CD4-positive, alpha-beta T cell treated with Interleukin-2 at 100 ng/mL for 4 hours (primary cell): Measurements from ENCODE around the gene MRPL50.

ENCODE experiments used
- DNase-seq: peaks from one replicate; pipeline ENCODE4 v3.0.0-alpha.2; 2020; ENCODE audit warnings: low spot score

Gene MRPL50

DNA sequence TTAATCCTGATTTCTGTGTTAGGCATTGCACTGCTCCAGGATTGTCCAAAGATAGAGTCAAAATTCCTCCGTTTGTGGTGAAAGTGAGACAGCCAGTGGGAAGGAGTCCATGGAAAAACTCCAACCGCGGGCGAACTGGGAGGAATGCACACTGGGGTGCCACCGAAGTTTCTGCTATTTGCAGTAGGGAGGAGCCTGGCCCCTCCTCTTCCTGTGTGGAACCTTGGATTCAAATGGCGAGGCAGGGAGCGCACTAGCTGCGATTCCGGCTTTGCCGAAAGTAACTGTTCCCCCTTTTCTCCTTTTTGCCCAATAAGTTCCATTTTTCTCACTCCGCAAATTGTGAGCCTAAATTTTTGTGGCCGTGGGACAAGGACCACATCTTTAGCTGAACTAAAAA, 22.9 kb downstream of the MRPL50 start:
- no peak for DNase-seq

DNA sequence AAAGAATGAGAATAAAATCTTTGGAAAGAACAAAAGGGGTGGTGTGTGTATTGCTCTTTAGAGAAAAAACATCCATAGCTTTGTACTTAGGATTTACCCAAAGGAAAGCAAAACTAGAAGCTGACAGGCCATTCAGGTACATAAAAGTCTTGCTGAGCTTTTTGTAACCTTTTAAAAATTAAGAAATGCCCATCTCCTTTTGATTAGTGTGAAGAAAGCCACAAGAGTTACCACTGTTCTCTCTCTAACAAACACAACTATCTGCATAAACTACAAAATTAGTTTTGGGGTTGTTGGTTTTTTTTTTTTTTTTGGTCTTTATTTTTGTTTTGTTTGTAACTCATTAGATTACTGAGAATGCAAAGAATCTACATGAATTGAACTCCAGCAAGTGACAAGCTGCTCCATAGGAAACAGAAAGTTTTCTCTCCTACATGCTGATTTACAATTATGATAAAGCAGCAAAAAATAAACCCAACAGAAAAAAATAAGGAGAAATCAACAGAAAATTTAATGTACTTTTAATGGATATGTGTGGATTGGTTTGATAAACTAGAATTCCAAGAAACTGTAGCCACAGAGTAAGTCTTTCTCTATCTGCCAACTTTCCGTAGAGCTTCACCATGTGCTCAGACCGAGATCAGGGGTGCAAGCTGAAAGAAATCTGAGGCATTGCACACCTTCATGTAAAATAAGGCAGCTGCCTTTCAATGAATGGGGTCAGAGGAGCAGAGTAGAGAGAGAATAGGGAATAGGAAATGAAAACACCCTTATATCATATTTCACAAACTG, 25.9 kb downstream of the MRPL50 start:
- DNase-seq: no peak

DNA sequence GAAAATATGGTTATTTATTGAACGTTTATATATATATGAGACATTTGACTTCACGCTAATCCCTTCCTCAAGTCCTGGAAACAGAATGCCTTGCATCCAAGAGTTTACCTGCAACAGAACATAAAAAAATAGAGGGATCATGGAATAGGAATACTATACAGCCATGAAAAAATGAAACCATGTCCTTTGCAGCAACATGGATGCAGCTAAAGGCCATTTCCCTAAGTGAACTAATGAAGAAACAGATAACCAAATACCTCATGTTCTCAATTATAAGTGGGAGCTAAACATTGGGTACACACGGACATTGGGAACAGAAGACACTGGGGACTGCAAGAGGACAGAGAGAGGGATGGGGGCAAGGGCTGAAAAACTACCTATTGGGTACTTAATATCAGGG, 26.6 kb downstream of the MRPL50 start:
- no peak for DNase-seq

DNA sequence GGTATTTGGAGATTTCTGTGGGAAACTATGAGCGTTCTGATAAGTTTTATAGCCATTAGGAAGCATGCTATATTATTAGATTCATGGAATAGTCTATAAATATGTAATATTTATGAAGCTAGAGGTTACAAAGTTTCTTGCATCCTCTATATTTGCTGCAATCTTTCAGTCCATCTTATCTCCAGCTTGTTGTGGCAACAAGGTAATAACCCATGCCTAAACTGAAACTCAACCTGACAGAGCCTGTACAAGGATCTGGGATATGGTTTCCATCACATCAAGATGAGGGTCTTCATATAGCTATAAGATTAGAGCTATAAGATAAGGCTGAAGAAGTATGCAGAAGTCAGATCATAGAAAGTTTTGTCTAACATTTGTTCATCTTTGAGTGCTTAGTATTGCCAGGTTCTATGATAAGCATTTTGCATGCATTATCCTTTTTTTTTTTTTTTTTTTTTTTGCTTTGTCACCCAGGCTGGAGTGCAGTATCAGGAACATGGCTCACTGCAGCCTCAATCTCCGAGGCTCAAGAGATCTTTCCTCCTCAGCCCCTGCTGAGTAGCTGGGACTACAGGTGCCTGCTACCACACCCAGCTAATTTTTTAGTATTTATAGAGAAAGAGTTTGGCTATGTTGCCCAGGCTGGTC, 28.4 kb downstream of the MRPL50 start:
- DNase-seq: no peak

DNA sequence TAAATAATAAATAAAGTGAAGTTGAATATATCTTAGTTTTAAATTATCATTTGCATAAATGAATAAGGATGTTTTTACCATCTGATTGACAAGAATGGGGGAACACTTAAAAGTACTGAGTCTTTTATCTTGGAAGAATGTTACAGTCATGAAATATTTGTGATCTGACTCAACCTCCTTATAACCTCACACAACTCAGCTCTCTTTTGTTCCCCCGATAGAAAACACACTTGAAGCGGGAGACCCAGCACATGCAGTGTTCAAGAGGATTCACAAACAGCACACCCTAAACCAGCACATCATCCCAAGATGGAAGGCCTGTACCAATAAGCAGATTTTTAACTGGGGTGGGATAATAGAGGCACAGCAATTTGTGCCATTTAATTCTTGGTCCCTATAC, 29.1 kb downstream of the MRPL50 start:
- no peak for DNase-seq

- DNase-seq: no peak
These were observed 31.1 kb downstream of the MRPL50 start for GRCh38 chr9:101367323-101367722.

DNA sequence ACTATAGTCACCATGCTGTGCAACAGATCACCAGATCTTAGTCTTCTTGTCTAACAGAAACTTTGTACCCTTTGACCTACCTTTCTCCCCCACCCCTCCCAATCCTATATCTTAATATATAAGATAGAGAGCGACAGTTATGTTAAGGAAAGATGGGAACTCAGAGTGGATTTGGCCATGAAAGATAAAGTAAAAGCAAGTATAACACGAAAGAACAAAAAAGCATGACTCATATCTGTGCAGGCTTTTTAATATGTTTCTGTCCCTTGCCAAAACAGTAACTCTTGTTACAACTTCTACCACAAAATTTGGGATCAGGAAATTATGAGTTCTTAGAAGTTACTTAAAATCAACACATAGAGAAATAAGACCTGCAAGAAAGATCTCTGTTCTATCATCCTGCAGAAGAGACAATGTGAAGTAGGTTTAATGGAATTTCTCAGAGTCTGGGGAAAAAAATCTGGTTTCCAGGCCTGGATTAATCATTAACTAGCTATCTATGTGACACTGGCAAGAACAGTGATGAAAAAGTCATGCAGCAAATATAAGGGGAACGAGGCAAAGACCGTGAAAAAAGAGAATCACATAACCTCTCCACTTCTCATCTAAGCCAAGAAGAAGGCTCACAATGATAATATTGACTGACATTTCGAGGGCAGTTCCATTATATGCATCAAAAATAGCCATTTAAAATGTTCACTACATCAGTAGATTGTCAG, 32.2 kb downstream of the MRPL50 start:
- DNase-seq: no peak

GRCh38 chr9:101365181-101365580, 33.2 kb downstream of the MRPL50 start:
- DNase-seq: no peak

- no peak for DNase-seq
These were observed 36.0 kb downstream of the MRPL50 start for GRCh38 chr9:101362450-101362849.

- no peak for DNase-seq
These were observed 37.8 kb downstream of the MRPL50 start for GRCh38 chr9:101360647-101361046.

GRCh38 chr9:101359679-101360078, 38.7 kb downstream of the MRPL50 start:
- no peak for DNase-seq

DNA sequence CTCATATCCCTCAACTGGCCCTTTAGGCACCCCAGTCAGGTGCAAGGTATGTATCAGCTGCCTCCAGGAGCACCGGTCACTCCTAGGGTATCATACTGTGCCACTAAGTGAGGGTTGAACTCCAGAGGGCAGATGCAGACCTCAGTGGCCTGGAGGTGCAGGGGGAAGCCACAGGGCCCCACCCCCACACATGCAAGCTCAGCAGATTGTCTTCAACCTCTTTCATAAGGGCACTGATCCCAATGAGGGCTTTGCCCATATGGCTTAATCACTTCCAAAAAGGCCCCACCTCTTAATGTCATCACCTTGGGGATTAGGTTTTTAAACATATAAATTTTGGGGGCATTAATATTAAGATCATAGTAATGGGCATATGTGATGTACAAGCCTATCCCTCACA, 41.8 kb downstream of the MRPL50 start:
- DNase-seq: no peak

DNA sequence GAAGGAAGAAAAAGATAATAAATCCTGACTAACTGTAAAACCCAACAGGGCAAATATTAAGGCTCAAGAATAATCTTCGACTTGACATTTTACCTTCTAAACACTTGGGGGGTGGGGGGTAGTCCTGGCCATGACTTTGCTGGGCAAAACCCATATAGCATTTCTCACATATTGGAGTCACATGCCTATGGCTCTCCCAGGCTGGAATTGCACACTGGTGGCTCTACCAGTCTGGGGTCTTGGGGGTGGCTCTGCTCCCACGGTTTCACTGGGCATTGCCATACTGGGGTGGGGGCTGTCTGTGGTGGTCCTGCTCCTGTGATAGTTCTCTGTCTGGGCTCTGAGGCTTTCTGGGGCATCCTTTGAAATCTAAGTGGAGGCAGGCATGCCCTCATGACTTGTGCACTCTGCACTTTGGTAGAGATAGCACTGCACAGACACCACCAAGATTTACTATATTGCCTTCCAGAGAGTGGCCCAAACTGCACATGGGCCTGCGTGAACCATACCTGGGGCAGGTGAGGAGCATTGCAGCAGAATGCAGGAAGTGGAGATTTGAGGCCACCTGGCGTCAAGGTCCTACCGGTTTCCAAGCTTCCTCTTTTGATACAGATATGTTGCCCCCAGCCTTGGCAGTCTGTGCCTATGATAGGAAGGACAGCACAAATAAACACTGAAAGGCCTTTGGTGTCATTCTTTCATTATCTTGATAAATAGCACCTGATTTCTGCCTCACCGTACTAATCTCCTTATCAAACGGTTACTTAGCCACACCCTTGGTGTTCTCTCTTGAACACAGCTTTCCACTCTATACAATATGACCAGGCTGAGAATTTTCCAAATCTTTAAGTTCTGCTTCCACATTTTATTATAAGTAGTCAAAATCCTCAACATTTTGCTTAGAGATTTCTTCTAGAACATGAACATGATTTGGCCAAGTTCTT, 43.4 kb downstream of the MRPL50 start:
- DNase-seq: no peak

DNA sequence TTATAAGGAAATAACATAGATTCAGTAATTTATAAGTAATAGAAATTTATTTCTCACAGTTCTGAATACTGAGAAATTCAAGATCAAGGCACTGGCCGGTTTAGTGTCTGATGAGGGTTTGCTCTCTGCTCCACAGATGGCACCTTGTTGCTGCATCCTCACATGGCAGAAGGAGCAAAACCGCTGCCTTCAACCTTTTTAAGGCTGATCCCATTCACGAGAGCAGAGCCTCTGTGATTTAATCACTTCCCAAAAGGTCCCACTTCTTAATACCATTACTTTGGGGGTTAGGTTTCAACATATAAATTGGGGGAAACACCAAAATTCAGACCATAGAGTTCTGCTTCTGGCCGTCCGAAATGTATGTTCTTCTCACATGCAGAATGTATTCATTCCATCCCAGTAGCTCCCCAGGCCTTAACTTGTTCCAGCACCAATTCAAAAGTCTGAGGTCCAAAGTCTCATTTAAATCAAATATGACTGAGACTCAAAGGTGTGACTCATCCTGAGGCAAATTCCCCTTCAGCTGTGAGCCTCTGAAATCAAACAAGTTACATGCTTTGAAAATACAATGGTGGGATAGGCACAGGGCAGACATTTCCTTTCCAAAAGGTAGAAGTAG, 44.2 kb downstream of the MRPL50 start:
- DNase-seq: no peak

DNA sequence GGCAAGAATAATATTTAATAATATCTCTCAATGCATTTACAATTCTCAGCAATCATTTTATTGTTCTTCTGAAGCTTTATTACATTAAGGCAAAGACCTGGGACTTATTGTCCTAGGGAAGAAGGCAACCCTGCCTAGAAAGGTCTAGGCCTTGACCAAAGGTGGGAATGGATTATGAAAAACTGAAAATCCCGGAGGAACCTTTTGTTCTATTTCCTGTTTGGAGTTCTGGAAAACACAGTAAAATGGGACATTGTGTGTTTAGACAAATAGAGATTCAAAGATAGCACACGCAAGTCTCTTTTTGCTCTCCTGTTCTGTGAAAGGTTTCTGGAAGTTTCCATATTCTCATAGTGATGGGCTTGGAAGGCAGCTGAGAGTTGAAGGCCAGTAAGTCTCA, 44.7 kb downstream of the MRPL50 start:
- no peak for DNase-seq

GRCh38 chr9:101352892-101353463, 45.4 kb downstream of the MRPL50 start:
- no peak for DNase-seq

DNA sequence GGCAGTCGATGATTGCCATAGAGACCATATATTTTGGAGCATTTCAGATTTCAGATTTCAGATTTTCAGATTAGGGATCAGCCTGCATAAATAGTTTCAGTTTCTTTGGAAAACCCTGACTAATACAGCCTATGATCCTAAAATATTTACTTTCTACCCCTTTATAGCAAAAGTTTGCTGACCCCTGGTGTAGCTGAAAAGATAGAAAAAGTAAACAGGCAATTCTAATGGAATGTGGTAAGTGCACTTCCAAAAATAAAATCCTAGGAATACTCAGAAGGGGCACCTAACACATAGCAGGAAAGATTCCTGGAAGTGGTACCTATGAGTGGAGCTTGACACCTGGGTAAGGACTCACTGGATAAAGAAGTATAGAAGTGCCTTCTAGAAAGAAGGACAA, 48.1 kb downstream of the MRPL50 start:
- no peak for DNase-seq

- DNase-seq: no peak
These were observed 55.8 kb downstream of the MRPL50 start for GRCh38 chr9:101342595-101342994.

GRCh38 chr9:101341958-101342357, 56.5 kb downstream of the MRPL50 start:
- no peak for DNase-seq
